ENCODE results near the gene SPOCK1.

Gene SPOCK1

DNA sequence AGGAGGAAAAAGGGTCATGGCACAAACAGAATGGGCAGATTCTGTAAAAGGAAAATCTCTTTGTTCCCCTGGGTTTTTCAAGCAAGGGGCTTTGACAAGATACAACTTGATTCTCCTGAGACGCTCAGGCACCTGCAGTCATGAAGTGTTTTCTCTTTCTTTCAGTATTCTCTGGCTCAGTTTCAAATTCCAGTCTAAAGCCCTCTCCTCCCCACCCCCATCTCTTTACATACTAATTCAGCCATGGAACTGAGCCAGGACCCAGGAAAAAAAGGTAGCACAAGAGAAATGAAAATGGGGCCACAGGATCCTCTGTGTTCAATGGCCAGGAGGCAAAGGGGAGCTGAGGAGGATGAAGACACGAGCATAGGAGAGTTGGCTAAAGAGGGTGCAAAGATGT, 408.4 kb downstream of the SPOCK1 start:
- H3K4me3 ChIP-seq (ENCODE audit: low read depth, low read length) = no peak overlapping the region
- POLR2A ChIA-PET = no interaction called here
- CTCF ChIA-PET = no interaction called here
- no peak for DNase-seq (ENCODE audit: low read depth, low spot score)
- TF ChIP-seq, protein P1, sequence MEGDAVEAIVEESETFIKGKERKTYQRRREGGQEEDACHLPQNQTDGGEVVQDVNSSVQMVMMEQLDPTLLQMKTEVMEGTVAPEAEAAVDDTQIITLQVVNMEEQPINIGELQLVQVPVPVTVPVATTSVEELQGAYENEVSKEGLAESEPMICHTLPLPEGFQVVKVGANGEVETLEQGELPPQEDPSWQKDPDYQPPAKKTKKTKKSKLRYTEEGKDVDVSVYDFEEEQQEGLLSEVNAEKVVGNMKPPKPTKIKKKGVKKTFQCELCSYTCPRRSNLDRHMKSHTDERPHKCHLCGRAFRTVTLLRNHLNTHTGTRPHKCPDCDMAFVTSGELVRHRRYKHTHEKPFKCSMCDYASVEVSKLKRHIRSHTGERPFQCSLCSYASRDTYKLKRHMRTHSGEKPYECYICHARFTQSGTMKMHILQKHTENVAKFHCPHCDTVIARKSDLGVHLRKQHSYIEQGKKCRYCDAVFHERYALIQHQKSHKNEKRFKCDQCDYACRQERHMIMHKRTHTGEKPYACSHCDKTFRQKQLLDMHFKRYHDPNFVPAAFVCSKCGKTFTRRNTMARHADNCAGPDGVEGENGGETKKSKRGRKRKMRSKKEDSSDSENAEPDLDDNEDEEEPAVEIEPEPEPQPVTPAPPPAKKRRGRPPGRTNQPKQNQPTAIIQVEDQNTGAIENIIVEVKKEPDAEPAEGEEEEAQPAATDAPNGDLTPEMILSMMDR (IDR thresholded peaks at IDR 0.05; ENCODE audit: insufficient read depth, low read length, missing control alignments) = no peak

DNA sequence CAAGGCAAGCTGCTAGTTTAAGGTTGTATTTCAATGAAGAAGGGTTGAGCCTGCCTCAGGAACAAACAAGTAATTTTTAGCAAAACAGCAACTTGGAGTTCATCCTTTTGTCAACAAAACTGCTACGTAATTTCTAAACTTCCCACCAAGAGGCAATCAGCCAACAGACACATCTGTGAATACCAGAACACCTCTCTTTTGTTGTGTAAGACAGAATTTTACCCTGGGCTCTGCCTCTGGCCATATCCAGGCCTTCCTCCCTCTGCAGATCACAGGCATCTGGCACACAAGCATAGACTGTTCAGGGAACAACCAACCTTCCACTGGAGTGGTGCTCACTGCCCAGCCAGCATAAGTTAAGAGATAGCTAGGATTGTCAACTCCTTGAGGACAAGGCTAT, 409.0 kb downstream of the SPOCK1 start:
- DNase-seq (ENCODE audit: low read depth, low spot score) = no peak
- no peak overlapping the region for H3K4me3 ChIP-seq (ENCODE audit: low read depth, low read length)
- TF ChIP-seq, protein P1 (IDR thresholded peaks at IDR 0.05; ENCODE audit: insufficient read depth, low read length, missing control alignments) = no peak
- ChIA-PET POLR2A (no interaction called here), CTCF (interaction anchor here (1.4 kb wide), 1 partner anchor 15 kb away, joined by 3 read pairs; no protein-coding TSS in a partner anchor)

DNA sequence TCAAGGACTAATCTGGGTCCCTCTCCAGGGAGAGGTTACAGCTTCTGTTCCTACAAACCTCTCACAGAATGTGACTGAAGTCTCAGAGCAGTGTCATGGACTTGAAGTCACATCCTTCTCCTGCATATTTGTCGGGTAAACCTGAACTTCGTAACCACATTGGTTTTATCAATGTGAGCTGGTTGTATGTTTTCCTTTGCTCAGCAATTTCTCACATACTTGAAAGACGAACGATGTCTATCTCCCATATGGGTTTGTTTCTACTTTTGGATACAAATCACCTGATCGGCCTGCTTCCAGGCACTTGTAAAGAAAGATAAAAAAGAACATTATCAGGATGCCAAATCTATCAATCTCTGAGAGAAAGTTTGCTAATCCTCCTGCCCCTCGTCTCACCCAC, 411.0 kb downstream of the SPOCK1 start:
- CTCF ChIA-PET = interaction anchor here (2.4 kb wide), 1 partner anchor 12 kb away, joined by 13 read pairs; no protein-coding TSS in a partner anchor
- no peak for DNase-seq (ENCODE audit: low read depth, low spot score)
- POLR2A ChIA-PET = interaction anchor here (0.5 to 1.0 kb wide), 2 partner anchors 12 to 255 kb away, joined by 3 read pairs; no protein-coding TSS in a partner anchor
- H3K4me3 ChIP-seq (ENCODE audit: low read depth, low read length) = no peak overlapping the region
- TF ChIP-seq, protein P1 (IDR thresholded peaks at IDR 0.05; ENCODE audit: insufficient read depth, low read length, missing control alignments) = no peak

DNA sequence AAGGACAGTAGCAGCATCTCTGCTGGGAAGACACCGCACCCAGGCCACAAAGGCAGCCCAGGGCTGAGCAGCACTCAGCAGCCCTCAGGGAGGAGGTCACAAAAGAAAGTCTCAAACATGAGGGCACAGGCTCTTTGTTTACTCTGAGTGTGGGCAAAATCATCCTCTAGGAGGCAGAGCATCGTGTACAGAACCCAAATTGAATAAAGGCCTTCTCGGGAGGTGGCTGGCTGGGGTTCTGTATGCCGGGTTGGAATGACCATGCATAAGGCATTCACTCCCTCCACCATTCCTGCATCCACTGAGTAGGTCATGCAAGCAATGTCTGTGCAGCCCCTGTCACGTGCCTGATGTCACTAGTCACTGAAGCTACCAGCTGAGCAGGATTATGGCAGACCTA, 412.8 kb downstream of the SPOCK1 start:
- no peak overlapping the region for H3K4me3 ChIP-seq (ENCODE audit: low read depth, low read length)
- TF ChIP-seq, protein P1 (IDR thresholded peaks at IDR 0.05; ENCODE audit: insufficient read depth, low read length, missing control alignments) = no peak
- DNase-seq (ENCODE audit: low read depth, low spot score) = no peak
- POLR2A ChIA-PET = no interaction called here
- CTCF ChIA-PET = interaction anchor here (2.4 kb wide), 1 partner anchor 11 kb away, joined by 13 read pairs; no protein-coding TSS in a partner anchor

DNA sequence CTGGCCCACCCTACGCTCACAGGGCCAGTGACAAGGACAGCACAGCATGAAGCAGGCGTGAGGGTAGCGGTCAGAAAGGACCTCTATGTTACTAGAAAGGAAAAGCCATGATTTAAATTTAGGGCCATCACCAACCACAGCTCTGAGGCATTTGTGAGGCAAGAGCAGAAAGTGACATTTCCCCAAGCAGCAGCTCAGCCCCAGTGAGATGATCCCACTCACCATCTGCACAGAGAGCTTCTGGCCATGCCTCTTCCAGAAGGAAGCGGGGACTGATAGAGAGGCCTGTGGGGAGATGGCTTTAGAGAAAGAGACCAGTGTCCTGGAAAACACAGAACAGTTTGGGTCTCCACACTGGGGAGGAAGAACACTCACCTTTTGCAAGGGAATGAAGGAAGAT, 413.9 kb downstream of the SPOCK1 start:
- no peak overlapping the region for H3K4me3 ChIP-seq (ENCODE audit: low read depth, low read length)
- ChIA-PET CTCF (no interaction called here), POLR2A (no interaction called here)
- no peak for DNase-seq (ENCODE audit: low read depth, low spot score)
- TF ChIP-seq, protein P1 (IDR thresholded peaks at IDR 0.05; ENCODE audit: insufficient read depth, low read length, missing control alignments) = no peak

DNA sequence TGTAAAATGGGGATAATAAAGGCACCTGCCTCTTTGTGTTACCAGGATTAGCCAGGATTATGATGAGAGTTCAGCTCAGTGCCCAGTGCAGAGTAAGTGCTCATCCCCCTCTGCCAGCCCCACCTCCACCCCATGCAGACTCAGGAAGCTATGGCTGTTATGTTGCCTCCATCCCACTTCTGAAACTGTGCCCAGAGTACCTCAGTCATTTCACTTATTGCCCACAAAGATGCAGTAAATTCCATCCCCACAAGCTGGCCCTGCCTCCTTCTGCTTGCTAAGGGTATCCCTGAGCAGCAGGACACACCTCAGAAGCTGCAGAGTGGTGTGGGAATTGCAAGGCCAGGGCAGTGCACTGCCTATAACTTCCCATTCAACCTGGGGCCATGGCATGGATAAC, 415.1 kb downstream of the SPOCK1 start:
- TF ChIP-seq, protein P1 (IDR thresholded peaks at IDR 0.05; ENCODE audit: insufficient read depth, low read length, missing control alignments) = no peak
- DNase-seq (ENCODE audit: low read depth, low spot score) = no peak
- CTCF ChIA-PET = interaction anchor here (1.7 kb wide), 2 partner anchors 9 to 10 kb away, joined by 5 to 10 read pairs; no protein-coding TSS in a partner anchor
- no peak overlapping the region for H3K4me3 ChIP-seq (ENCODE audit: low read depth, low read length)
- POLR2A ChIA-PET = no interaction called here
